ENCODE results near the gene SLC34A3.

- TF ChIP-seq CTCF (IDR thresholded peaks at IDR 0.05) (no peak), EZH2phosphoT487 (IDR thresholded peaks at IDR 0.05) (no peak)
These were observed 1.8 kb downstream of the SLC34A3 start for GRCh38 chr9:137232510-137232909.

Measured in neural progenitor cell (in vitro differentiated cells).